22Rv1 (cell line): ENCODE results near the gene HIVEP3.

ENCODE experiments used
- H3K27ac ChIP-seq: fragments of 450-650 bp; 2 replicates; pipeline ENCODE4 v1.5.1; 2017
- ZFX ChIP-seq: fragments of 450-650 bp; IDR thresholded peaks from 2 replicates; pipeline ENCODE4 v1.6.1; 2017; ENCODE audit warnings: antibody characterized with exemption, borderline replicate concordance
- TF ChIP-seq, protein P1 (sequence below): fragments of 450-650 bp; IDR thresholded peaks from 2 replicates; pipeline ENCODE4 v1.5.1; 2017; ENCODE audit warnings: mild to moderate bottlenecking

Gene HIVEP3

DNA sequence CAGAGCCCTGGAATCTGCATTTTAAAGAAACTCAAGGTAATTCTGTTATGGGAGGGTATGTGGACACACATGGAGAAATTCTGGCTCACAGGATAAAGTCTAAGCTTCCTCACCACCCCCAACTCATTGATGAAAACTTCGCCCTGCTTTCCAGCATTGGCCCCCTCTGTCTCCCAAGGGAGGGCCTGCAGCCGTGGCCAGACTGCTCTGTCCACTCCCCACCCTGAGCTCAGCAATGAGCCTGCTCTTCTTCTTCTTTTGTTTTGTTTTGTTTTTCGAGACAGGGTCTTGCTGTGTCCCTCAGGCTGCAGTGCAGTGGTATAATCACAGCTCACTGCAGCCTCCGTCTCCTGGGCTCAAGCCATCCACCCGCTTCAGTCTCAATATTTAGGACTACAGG lies 297.5 kb downstream of the HIVEP3 start:
- no peak for TF ChIP-seq ZFX
- TF ChIP-seq, protein P1, sequence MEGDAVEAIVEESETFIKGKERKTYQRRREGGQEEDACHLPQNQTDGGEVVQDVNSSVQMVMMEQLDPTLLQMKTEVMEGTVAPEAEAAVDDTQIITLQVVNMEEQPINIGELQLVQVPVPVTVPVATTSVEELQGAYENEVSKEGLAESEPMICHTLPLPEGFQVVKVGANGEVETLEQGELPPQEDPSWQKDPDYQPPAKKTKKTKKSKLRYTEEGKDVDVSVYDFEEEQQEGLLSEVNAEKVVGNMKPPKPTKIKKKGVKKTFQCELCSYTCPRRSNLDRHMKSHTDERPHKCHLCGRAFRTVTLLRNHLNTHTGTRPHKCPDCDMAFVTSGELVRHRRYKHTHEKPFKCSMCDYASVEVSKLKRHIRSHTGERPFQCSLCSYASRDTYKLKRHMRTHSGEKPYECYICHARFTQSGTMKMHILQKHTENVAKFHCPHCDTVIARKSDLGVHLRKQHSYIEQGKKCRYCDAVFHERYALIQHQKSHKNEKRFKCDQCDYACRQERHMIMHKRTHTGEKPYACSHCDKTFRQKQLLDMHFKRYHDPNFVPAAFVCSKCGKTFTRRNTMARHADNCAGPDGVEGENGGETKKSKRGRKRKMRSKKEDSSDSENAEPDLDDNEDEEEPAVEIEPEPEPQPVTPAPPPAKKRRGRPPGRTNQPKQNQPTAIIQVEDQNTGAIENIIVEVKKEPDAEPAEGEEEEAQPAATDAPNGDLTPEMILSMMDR, result no peak
- no peak overlapping the region for H3K27ac ChIP-seq

DNA sequence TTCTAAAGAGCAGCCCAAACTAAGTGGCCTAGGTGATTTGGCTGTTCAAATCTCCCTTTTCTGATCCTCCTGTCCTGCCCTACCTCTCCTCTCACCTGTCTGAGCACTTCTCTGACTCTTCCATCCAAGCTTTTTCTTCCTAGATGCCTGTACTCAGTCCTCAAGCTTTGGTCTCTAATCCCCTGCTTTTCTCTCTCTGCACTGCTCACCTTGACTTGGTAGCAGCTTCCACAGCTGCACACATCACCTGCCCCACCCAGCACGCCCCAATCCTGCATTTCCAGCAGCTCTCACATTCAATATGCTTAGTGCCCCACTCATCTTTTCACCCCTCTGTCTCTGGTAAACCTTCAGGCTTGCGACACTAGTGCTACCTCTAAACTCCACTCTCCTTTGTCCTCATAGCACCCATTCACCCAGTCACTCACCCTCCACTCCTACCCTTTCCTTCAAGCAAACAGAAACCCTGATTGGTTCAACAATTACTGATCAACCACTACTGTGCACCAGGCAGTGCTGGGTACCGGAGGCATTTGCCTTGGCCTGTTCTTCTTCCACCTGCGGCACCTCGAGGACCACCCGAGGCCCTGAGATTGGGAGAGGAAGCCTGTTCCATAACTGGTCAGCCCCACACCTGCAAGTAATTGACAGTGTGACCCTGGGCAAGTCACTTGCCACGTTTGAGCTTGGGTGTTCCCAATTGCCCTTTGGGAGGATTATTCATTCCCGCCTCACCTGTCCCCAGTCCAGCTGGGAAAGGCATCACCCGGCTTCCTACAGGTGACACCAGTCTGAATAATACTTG lies 298.2 kb downstream of the HIVEP3 start:
- no peak for TF ChIP-seq ZFX
- H3K27ac ChIP-seq, result no peak overlapping the region

DNA sequence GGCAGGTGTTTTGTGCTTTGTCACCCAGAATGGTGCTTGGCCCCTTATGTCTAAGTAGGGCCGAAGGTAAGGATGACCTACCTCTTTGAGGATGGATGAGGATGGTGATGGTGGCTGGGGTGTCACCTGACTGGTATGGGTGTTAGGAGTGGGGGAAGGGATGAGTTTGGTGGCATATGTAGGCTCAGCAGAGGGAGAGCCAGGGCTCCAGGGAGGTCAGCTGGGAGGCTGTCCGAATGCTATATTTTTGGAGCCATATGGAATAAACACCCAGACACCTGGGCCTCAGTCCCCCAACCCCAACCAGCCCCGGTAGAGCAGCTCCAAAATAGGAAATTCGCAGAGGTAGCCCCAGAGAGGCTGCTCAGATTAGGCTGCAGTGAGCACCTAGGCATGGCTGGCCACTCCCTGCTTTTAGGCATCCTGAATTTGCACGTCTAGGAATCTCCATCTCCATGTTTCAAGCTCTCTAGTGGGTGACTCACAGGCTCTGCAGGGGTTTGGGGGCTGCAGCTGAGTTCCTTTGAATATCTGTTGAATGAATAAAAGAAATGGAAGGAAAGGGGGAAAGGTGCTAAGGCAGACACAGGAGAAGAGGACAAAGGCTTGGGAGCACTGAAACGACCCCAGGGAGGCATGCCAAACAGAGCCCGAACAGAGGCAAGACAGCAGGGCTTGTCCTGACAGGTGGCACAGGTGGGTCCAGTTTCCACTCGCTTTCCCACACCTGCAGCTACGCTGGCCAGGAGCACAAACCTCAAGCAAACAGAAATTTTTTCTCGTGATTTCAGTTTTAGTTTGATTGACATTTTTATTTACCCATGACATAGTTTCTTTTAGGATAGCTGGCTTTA lies 299.0 kb downstream of the HIVEP3 start:
- TF ChIP-seq, protein P1, result no peak
- TF ChIP-seq ZFX, result no peak
- no peak overlapping the region for H3K27ac ChIP-seq

DNA sequence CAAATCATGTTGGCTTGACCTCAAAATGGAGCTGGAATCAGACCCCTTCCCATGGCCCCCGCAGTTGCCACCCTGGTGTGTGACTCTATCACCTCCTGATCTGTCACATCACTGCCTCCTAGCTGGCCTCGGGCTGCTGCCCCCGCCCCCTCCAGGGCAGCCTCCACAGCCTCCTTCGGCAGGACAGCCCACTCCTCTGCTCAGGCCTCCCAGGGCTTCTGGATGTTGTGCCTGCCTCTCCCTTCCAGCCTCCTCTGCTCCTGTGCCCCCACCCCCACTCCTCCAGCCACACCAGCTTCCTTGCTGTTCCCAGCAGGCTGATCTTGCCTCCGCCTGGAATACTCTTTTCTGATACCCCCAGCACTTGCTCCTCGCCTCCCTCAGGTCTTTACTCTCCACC lies 299.9 kb downstream of the HIVEP3 start:
- no peak overlapping the region for H3K27ac ChIP-seq

DNA sequence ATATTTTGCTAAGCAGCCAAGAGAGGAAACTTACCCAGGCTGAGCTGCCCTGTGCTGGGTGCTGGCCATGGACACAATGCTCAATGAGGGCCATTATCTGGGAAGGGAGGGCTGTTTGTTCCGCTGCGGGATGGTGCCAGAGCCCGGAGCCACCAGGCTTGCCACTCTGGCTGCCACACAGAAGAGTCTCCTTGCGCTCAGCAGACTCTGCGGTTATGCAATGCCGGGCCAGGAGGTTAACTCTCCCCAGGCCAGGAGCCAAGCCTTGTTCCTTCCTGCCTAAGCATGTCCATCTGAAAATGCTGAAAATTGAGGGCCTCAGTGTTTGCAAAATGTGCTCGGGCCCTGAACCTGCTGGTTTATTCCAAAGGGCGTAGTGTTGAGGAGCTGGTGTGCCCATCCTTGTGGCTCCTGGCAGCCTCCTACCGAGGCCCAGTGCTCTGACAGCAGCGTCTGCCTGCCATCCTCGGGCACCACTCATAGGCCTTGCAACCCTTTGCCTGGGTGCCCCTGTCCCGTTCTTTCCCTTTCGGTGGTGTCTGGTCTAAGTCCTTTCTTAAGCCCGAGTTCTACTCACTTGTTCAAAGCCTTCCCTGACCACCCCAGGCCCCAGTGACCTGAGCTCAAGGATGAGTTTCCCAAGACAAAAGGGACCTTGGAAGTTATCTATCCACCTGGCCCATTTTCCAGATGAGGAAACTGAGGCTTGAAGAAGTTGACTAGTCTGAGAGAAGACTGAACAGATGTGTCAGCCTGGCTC lies 300.5 kb downstream of the HIVEP3 start:
- no peak overlapping the region for H3K27ac ChIP-seq
- TF ChIP-seq, protein P1, result no peak
- no peak for TF ChIP-seq ZFX

More for the DNA sequence above, 299.9 kb downstream of the HIVEP3 start:
- TF ChIP-seq, protein P1, result no peak

DNA sequence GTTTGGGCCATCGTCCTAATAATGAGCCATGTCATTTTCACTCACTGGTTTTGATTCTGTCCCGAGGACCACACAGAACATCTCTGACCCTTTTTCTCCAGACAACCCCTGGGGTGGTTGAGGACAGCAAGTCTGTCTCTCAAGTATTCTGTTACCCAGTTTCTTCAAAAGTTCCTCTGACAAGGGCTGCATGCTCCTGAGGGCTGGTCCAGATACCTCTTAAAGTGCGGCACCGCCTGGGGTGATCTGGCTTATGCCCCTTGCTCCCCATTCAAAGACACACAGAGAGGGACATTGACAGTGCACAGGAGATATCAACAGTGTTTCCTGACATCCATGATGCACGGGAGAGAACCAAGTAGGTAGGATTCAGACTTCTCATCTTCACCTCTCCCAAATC lies 301.4 kb downstream of the HIVEP3 start:
- TF ChIP-seq, protein P1, result no peak
- no peak for TF ChIP-seq ZFX
- H3K27ac ChIP-seq, result no peak overlapping the region

DNA sequence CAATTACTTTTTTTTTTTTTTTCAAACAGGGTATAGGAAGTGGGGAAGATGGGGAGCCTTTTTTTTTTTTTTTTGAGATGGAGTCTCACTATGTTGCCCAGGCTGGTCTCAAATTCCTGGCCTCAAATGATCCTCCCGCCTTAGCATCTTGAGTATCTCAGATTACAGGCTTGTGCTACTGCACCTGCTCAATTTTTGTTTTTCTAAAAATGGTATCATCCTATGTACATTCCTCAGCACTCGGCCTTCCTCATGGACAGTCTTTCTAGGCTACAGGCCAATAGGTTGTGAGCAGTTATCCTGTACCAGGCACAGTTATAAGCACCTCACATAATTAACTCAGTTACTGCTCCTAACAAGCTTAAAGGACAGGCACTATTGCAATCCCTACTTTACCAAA lies 302.2 kb downstream of the HIVEP3 start:
- TF ChIP-seq, protein P1, result no peak
- no peak for TF ChIP-seq ZFX
- H3K27ac ChIP-seq, result no peak overlapping the region
